Peyer's patch (tissue), 4 donors: ENCODE data around the gene DOK5.

Source experiments
- POLR2A ChIP-seq, 2 donors: fragments of 450-650 bp; IDR thresholded peaks; one replicate each; pipeline ENCODE4 v1.5.1; 2017; ENCODE audit warnings: antibody characterized with exemption in 2 of 2, mild to moderate bottlenecking in 2 of 2, moderate library complexity in 2 of 2
- TF ChIP-seq, protein P1 (sequence below), 6 experiments: fragments of 450-650 bp in 4 of 6; fragments of 200-600 bp in 2 of 6; sonication (generic) in 1 of 6; IDR thresholded peaks; one replicate each; pipeline ENCODE4 v1.5.1; 2017 to 2019; ENCODE audit warnings: antibody characterized with exemption in 6 of 6, mild to moderate bottlenecking in 3 of 6, moderate library complexity in 1 of 6

DNA sequence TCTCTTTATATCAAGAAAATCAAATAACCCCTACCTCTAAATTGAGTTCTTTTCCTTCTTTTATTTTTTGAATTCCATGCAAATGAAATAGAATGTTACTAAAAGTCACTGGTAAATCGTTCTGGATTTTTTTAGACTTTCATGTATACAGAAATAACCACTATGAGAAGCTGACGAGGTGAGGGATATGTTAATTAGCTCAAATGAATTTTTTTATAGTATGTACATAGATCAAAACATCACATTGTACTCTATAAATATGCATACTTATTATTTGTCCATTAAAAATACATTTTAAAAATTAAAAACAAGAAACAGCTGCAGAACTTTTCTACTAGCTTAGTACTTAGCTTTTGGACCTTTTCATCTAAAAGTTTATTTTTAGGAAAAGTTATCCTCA is 165.4 kb downstream of the DOK5 start:
- TF ChIP-seq, protein P1, sequence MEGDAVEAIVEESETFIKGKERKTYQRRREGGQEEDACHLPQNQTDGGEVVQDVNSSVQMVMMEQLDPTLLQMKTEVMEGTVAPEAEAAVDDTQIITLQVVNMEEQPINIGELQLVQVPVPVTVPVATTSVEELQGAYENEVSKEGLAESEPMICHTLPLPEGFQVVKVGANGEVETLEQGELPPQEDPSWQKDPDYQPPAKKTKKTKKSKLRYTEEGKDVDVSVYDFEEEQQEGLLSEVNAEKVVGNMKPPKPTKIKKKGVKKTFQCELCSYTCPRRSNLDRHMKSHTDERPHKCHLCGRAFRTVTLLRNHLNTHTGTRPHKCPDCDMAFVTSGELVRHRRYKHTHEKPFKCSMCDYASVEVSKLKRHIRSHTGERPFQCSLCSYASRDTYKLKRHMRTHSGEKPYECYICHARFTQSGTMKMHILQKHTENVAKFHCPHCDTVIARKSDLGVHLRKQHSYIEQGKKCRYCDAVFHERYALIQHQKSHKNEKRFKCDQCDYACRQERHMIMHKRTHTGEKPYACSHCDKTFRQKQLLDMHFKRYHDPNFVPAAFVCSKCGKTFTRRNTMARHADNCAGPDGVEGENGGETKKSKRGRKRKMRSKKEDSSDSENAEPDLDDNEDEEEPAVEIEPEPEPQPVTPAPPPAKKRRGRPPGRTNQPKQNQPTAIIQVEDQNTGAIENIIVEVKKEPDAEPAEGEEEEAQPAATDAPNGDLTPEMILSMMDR (IDR thresholded peaks at IDR 0.05), result no peak
- no peak for TF ChIP-seq POLR2A (IDR thresholded peaks at IDR 0.05)
